Spleen (tissue), 7 donors: ENCODE results near the gene RASEF.
"Not testable (repeated sequence)": the region's sequence is repeated elsewhere in the genome, so short reads cannot be mapped to it uniquely, and the experiment has no call there.

Experiments
- CTCF ChIP-seq, 11 experiments: fragments of 200-600 bp in 7 of 11; fragments of 450-650 bp in 4 of 11; sonication (generic) in 4 of 11; IDR thresholded peaks in 8 of 11; conservative IDR thresholded peaks in 3 of 11; 1 replicate in 7 of 11; 2 replicates in 4 of 11; pipeline versions ENCODE4 v1.4.0 to v1.8.0; 2016 to 2021; ENCODE audit warnings: antibody characterized with exemption in 11 of 11, inconsistent platforms in 4 of 11, mild to moderate bottlenecking in 1 of 11
- POLR2A ChIP-seq, 3 donors: fragments of 450-650 bp; IDR thresholded peaks; one replicate each; pipeline ENCODE4 v1.5.1; 2017; ENCODE audit warnings: antibody characterized with exemption in 3 of 3, mild to moderate bottlenecking in 1 of 3
- donor health status: DM: no; HTN: no; CAD: no; lungs with moderate emphysema.
- donor health status: DM: no; HTN: no; CAD: no.
- donor health status: DM: no; HTN: no; CAD: no.

GRCh38 chr9:83075932-83076331 lies 13.0 kb upstream of the RASEF start:
- not testable (repeated sequence) for TF ChIP-seq CTCF (IDR thresholded peaks at IDR 0.05 in 8 of 11, conservative IDR thresholded peaks at IDR 0.05 in 3 of 11); POLR2A (IDR thresholded peaks at IDR 0.05)
